NOMO-1 treated with dmso at 0.1 percent for 144 hours (cell line): ENCODE measurements around the gene UMAD1.

Experiments
- DNase-seq: peaks from one replicate; lab custom pipeline; 2025; ENCODE audit not compliant: unreplicated experiment; lab: John Stamatoyannopoulos, UW

Gene UMAD1

GRCh38 chr7:7918736-7919448 lies 278.3 kb downstream of the UMAD1 start:
- DNase-seq = no peak

- no peak for DNase-seq
Measured at GRCh38 chr7:7919449-7919945, 278.9 kb downstream of the UMAD1 start.

- DNase-seq = no peak
Measured at GRCh38 chr7:7920056-7920455, 279.5 kb downstream of the UMAD1 start.

GRCh38 chr7:7920481-7920880 lies 279.9 kb downstream of the UMAD1 start:
- DNase-seq = no peak

- DNase-seq = no peak
Measured at GRCh38 chr7:7921830-7922229, 281.3 kb downstream of the UMAD1 start.

- DNase-seq = no peak
Measured at GRCh38 chr7:7922684-7923385, 282.3 kb downstream of the UMAD1 start.

- DNase-seq = no peak
Measured at GRCh38 chr7:7923818-7924217, 283.3 kb downstream of the UMAD1 start.

- DNase-seq = no peak
Measured at GRCh38 chr7:7924303-7924702, 283.8 kb downstream of the UMAD1 start.
